HepG2 (cell line): Measurements from ENCODE around the gene ELMOD3. TPM values are rescaled to one million over a fixed set of nuclear protein-coding genes. Genes with fewer than 3 reads are reported as not detected.

Source experiments
- ATAD3A ChIP-seq: sonication (generic); formaldehyde crosslinking; IDR thresholded peaks from 2 replicates; pipeline ENCODE4 v1.4.0; 2020; ENCODE audit warnings: missing genetic modification reagents
- ATF1 ChIP-seq: IDR thresholded peaks from 2 replicates; pipeline ENCODE4 v1.6.1; 2016; ENCODE audit warnings: mild to moderate bottlenecking, control low read depth
- CEBPB ChIP-seq: IDR thresholded peaks from 2 replicates; pipeline ENCODE4 v1.6.1; 2011; ENCODE audit warnings: low read depth, low read length, improper control_type of control experiment, borderline replicate concordance
- IRF1 ChIP-seq: sonication (generic); formaldehyde crosslinking; IDR thresholded peaks from 2 replicates; pipeline ENCODE4 v1.4.0; 2020; ENCODE audit warnings: low read depth, mild to moderate bottlenecking, missing genetic modification reagents
- NFKB2 ChIP-seq: sonication (generic); formaldehyde crosslinking; IDR thresholded peaks from 2 replicates; pipeline ENCODE4 v1.4.0; 2020; ENCODE audit warnings: missing genetic modification reagents, borderline replicate concordance
- NPAS2 ChIP-seq: sonication (generic); formaldehyde crosslinking; IDR thresholded peaks from 2 replicates; pipeline ENCODE4 v1.8.0; 2022; ENCODE audit warnings: mild to moderate bottlenecking, missing genetic modification reagents, borderline replicate concordance
- THAP9 ChIP-seq: sonication (generic); formaldehyde crosslinking; IDR thresholded peaks from 2 replicates; pipeline ENCODE4; 2020; ENCODE audit warnings: missing genetic modification reagents, mild to moderate bottlenecking, borderline replicate concordance
- ZBTB34 ChIP-seq: sonication (generic); formaldehyde crosslinking; IDR thresholded peaks from 2 replicates; pipeline ENCODE4 v1.8.0; 2022; ENCODE audit warnings: mild to moderate bottlenecking, missing genetic modification reagents
- ZNF253 ChIP-seq: sonication (generic); formaldehyde crosslinking; IDR thresholded peaks from 2 replicates; pipeline ENCODE4 v1.8.0; 2022; ENCODE audit warnings: mild to moderate bottlenecking, missing genetic modification reagents, borderline replicate concordance
- ZNF350 ChIP-seq: sonication (generic); formaldehyde crosslinking; IDR thresholded peaks from 2 replicates; pipeline ENCODE4 v1.4.0; 2020; ENCODE audit warnings: mild to moderate bottlenecking, low read depth, missing genetic modification reagents, borderline replicate concordance
- ZNF646 ChIP-seq: sonication (generic); formaldehyde crosslinking; IDR thresholded peaks from 2 replicates; pipeline ENCODE4 v1.9.0; 2021; ENCODE audit warnings: mild to moderate bottlenecking, missing genetic modification reagents
- polyA plus RNA-seq, 8 experiments: library from polyadenylated mRNA; depleted of rRNA in 3 of 8; stranded (reverse) in 7 of 8; unstranded in 1 of 8; fragments of >200 nt; fragmentation: Illumina TruSeq in 4 of 8; extraction: Trizol in 4 of 8; gene quantifications; 2 replicates each; pipeline versions ENCODE4 v1.2.1 to v1.2.3, GENCODE V29; 2011 to 2016; ENCODE audit warnings: low read depth in 4 of 8, missing spikeins in 1 of 8, mixed read lengths in 1 of 8; ENCODE audit not compliant: insufficient read depth in 1 of 8
- total RNA-seq, 5 experiments: library from RNA; depleted of rRNA; stranded (reverse); fragments of >200 nt; fragmentation: Illumina TruSeq; extraction: Trizol; gene quantifications; 2 replicates each; pipeline ENCODE4 v1.2.3, GENCODE V29; 2016; ENCODE audit warnings: low read depth in 1 of 5

Gene ELMOD3
- total and polyA plus RNA-seq, 2 of the 13 experiments (the other 11 are each of a cell fraction or from before 2014, with no cell fraction given) = 13.3 to 19.5 TPM

- TF ChIP-seq ZNF646 (no peak), THAP9 (CRISPR knock-in tag) (no peak; the same call in 1 of the 2 replicates), ZNF253 (CRISPR knock-in tag) (no peak), CEBPB (no peak), ATF1 (no peak), ZNF350 (no peak; the same call in 1 of the 2 replicates), NPAS2 (CRISPR knock-in tag) (no peak), NFKB2 (CRISPR knock-in tag) (no peak), ZBTB34 (CRISPR knock-in tag) (no peak), IRF1 (CRISPR knock-in tag) (no peak), ATAD3A (CRISPR knock-in tag) (no peak)
Observed at GRCh38 chr2:85420536-85421259, 66.1 kb downstream of the ELMOD3 start (continued).
